Stimulated activated CD8-positive, alpha-beta memory T cell treated with anti-CD3 and anti-CD28 coated beads, Interleukin-7, amount 100 ng/mL, for 48 hours (primary cell): ENCODE measurements around the gene CAPN7.

Experiments used
- DNase-seq, 2 donors: peaks; one replicate each; pipeline ENCODE4 v3.0.0-alpha.2; 2020; ENCODE audit warnings: low read depth in 1 of 2; ENCODE audit errors: extremely low read depth in 1 of 2

Gene CAPN7

DNA sequence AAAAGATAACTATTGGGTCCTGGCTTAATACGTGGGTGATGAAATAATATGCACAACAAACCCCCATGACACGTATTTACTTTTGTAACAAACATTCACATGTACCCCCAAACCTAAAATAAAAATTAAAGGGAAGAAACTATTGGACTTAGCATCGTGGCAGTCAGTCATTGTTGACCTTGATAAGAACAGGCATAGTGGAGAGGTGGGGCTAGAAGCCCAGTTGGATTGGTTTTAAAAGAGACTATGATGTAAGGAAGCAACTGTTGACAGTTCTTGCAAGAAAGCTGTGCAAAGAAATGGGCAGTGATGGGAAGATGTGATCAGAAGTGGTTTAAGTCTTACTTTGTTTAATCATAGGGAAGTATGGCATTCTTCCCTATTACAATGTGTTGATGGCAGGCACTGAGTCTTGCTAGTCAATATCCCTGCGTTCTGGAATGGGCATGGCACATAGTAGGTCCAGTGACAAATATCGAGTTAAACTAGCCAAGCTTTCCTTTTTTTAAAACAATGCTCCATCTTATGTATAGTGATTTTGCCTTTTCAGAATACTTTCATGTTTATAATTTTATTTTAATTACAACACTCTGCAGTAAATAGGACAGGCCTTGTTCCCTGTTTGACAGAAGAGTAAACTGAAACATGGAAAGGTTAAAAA lies 37.9 kb downstream of the CAPN7 start:
- no peak for DNase-seq

DNA sequence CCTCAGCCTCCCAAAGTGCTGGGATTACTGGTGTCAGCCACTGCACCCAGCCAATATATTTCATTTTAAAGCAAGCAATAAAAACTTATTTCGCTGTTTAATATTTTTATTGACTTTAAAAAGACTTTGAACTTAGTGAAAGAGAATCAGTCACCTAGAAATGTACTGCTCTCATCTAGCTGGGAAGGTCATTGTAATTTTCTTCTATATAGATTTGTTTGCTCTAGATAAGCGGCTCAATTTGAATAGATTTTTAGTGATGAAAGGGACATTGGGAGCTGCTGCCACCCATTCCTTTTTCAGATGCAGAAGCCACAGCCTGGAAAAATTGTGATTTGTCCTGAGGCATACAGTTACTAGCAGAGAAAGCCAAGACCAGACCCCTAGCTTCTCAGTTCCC lies 40.1 kb downstream of the CAPN7 start:
- no peak for DNase-seq

DNA sequence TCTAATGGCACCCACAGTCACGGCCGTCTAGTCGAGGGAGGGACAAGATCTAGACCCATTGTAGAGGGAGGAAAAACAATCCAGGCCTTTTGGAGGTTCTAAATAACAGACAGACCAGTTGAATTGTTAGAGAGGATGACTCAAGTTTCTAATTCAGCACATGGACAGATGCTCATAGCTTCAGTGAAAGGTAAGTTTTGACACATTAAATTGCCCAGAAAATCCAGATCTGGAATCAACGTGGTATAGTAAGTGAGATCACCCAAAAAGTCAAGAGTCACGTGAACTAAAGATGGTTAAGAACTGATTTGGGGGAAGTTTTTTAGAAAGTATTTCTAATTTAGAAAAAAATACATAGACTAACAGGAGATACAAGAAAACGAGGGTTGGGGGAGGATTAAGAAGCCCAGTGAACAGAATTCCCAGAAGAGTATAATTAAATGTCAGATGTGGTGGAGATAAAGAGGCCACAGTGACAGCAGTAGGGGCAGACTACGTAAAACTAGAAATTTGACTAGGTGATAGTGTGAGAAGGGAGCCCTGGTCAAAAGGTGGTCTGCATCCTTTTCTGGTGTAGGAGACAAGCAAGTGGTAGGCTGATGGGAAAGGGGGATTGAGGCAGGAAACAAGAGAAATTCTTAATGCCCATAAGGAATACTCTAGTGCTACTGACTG lies 47.1 kb downstream of the CAPN7 start:
- no peak for DNase-seq

DNA sequence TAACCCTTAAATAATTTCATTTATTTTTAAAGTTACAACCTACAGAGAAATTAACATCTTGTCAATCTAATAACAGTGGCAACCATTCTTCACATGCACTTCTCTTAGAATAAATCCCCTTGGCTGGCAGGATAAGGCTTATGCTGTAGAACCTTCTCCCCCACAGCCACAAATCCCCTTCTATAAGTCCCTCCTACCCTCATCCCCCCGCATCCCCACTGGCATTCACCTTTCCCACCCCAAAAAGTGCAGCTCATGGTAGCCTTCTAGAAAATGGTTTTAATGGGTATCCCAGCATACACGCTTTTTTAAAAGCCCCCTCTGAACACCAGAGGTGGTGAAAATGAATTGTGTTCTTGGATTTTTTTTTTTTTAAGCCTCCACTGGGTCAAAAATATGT lies 49.2 kb downstream of the CAPN7 start:
- DNase-seq = no peak

DNA sequence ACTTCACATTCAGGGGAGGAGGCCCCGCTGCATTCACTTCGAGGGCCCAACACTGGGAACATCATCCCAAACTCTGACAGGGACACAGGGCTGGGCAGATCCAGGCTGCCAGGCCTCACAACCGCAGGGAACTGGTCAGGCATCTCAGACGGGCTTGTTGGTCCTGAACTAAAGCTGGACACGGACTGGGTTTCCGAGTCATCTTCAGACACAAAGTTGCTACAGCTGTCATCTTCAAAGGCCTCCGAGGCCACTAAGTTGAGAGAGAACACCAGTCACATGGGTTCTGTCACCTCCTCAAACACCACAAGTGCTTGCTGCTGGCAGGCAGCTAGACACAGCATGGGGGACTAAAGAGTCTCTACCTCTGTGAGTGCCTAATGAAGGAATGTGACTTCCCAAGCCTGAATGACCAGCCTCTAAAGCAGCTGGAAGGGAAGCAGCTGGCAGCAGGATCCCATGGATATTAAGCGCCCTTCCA lies 50.9 kb downstream of the CAPN7 start:
- DNase-seq = no peak

DNA sequence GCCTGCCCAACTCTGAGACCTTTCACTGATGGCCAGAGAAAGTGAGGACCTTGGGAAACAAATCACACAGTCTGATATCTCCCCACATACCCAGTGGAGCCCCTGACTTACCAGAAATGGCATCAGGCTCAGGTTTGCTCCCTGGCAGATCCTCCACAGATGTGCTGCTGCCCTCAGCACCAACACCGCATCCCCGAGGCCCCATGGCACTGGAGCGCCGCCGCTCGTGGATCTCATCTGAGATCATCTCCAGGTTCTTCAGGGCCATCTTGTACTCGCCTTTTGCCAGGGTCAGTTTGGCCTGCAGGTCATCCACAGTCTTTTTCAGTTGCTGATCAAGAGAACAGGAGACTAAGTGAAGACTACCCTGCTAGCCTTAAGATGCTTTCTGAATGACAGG lies 52.7 kb downstream of the CAPN7 start:
- no peak for DNase-seq

DNA sequence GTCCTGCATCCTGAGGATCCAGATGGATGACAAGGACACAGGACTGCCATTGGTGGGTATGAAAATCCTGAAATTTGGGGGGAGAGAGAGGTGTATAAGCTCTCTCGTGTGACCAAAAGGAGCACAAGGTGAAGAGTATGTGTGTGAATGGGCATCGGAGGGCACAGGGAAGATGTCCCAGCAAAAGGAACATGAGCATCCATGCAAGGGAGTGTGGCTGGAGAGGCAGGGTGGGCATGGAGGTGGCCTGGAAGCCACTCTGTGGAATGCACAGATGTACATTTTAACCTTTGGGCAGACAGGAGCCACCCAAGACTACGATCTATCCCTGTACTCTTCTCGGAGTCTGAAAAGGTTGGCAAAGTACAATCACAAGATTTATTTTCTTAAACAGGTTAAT lies 54.5 kb downstream of the CAPN7 start:
- no peak for DNase-seq

DNA sequence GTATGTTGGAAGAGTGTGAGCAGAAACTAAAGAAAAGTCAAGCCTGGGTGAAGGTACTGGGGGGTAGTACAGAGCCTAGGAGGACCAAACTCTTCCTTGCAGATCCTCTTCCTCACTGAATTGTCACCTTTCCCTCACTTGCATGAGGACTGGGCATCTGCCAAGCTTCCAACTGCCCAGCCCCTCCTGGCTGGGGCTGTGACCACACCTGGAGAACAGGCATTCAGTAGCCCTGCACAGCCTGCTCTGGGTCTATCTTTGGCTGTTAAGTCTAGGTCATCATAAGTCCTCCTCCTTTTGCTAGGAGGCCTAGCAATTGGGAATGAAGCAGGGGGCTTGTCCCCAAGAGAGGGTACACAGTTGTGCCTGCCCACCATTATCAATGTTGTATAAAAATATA lies 55.2 kb downstream of the CAPN7 start:
- no peak for DNase-seq

DNA sequence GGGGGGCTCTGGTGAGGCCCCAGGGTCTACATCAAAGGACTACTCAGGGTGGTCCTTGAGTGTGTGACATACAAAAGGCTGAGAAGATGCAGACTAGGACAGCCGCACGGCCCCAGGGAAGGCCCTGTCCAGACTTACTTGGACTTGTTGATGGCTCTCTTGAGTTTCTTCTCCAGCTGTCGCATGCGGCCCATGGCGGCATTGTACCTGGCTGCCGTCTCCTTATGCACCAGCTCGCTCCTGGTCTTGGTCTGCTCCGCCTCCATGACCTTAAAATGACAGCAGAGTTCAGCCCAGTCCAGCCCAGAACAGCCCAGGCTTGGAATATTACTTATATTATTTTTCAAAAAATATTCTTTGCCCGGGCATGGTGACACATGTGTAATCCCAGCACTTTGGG lies 56.0 kb downstream of the CAPN7 start:
- no peak for DNase-seq

DNA sequence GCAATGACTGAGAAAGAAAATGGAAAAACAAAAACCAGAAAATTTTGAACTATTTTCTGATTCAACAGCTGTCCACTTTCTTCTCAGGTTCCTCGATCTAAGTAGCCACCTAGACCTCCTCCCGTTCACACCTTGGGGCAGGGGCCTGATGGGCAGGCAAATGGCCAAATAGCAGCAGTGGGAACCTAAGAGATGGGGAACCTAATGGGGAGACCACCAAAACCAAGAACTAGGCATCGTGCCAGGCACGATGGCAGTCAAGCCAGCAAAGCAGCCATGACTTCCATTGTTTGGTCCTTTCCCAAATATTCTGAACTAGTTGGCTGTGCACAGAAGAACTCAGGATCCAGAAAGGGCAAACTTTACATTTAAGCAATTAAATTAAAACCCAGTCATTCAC lies 57.1 kb downstream of the CAPN7 start:
- no peak for DNase-seq

DNA sequence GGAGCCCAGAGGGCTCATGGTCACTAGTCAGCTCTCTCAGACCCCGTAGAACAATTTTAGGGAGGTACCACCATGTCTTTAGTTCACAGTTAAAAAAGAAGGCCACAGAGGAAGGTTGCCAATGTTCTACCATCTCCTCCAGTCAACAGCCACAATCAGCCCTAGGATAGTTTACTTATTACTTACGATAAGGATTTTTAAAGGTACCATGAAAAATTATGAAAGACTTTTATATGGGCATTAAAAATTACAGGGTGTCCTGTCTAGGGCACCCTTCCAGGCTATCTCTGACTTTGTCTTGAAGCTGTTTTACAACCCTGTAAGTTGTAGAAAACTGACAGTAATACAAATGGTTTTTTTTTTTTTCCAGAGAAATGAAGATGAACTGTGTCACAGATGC lies 57.9 kb downstream of the CAPN7 start:
- DNase-seq = no peak

DNA sequence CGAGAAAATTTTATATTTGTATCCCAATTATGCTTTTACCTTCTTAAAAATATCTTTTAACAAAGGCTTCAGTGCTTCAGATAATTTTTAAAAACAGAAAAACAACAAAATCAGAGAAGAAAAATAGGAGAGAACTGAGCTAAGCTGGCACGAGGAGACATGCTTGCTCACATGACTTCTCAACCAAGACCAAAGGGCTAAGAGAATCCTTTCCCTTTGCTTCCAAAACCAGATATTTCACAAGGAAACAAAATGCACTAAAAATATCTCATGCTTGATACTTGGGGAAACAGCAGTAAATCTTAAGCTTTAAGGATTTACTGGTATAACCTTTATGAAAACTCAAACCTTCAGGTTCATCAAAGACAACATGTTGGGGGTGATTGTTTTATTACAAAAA lies 58.4 kb downstream of the CAPN7 start:
- DNase-seq = no peak

DNA sequence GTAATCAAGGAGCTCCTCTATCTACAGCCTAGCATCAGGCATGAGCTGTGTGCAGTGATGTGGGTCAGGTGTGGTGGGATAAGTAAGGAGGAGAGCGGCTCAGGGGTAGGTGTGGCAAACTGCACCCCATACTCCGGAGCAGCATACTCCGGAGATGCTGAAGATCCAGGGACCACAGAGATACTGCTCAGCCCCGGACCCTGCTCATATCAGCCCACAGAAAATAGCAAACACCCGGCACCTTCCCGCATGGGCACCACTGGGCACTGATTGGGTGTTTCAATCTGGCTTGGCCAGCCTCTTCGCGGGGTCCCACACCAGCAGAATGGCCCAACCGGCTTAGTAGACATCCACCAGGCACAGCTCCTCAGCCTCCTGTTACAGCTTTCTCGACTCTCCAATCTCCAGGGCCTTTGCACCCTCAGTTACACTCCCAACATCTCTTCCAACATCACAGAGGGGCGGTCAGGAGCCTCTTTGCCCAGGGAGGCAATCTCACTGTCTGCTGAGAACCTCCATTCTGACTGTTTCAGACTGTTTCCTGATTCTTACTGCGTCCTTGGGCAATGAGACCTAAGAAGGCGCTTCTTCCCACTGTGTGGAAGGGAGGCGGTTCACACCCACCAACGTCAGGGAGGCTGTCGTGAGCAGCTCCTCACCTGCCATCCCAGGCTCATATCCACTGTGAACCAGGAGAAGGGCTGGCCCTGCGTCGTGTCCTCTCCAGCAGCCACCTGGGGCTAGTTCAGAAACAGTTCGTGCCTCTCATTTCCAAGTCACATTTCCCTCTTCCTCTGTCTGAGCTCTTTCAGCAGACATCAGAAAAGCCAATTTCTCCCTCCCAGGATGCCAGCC lies 59.8 kb downstream of the CAPN7 start:
- no peak for DNase-seq

DNA sequence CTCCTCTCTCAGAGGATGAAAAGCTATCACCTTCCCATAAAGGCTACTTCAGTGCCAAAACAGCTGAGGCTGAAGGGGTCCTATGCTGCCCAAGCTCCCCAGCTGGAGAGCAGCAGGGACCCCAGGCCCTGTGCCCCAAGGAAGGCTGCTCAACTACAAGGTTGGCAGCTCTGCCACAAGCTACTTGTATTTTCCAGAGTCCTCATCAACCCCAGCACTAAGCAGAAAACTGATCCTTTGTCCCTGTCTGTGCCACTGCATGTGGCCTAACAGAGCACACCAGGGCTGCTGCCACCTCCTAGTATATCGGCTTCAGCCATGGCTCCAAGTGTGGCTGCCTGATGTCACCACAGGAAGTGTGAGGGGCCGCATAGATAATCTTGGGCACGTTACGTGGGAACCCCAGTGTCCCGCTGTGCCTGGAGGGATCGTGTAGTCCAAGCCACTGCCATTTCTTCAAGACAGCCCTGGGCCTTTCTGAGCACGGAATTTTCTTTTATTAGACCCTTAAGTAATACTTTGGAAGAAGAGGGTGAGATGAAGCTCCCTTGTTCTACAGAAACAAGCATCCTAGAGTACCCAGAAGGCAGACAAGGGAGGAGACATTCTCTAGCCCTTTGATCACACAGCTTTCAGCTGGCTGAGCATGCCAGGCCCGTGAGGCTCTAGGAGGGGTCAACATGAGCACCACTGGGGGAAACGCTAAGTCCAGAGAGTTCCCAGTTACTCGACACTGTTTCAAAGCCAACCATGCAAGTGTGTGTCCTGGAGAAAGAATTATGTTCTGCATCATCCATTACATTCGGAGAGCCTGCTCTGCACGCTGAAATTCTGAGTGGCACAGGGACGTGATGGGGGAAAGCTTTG lies 60.7 kb downstream of the CAPN7 start:
- DNase-seq = no peak

DNA sequence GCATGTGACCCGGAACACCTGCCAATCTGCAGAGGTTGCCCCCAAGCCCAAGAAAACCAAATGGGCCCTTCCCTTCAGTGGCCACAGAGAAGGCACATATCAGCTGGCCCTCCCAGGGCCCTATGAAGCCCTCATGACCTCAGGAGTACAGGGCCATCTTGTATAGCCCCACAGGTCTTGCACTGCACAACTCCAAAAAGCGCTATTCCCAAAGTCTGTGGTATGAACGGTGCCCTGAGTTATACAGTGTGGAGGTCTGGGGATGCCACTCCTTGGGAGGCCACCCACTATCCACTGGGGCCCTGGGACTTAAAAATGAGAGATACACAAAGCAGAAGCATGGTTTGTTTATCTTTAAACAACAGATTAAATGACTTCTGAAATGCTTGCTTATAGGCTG lies 61.5 kb downstream of the CAPN7 start:
- no peak for DNase-seq

DNA sequence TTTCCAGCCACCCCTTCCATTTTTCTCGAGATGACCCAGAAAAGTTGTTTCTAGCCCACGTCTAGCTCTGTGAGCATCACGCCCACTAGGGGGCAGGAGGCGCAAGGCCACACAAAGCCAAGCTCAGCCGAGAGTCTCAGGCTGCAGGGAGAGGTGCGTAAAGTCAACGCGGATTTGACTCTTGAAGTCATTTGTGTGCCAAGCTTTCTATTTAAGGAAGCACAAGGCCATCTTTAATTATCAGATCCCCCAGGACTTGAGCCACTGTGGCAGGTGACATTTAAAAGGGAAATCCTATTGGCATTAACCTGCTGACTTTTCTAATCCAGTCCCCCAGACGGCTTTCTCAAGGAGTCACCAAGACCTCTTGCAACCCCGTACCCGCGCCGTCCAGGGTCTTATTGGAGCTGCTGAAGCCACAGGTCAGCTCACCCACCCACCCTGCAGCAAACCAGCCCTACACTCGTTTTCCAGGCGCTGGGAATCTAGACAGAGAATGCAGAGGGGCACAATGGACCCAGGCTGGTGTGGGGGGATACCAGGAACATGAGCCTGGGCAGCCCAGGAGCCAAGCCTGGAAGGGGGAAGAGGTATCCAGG lies 62.1 kb downstream of the CAPN7 start:
- DNase-seq = peak; percentile 50 to 74

DNA sequence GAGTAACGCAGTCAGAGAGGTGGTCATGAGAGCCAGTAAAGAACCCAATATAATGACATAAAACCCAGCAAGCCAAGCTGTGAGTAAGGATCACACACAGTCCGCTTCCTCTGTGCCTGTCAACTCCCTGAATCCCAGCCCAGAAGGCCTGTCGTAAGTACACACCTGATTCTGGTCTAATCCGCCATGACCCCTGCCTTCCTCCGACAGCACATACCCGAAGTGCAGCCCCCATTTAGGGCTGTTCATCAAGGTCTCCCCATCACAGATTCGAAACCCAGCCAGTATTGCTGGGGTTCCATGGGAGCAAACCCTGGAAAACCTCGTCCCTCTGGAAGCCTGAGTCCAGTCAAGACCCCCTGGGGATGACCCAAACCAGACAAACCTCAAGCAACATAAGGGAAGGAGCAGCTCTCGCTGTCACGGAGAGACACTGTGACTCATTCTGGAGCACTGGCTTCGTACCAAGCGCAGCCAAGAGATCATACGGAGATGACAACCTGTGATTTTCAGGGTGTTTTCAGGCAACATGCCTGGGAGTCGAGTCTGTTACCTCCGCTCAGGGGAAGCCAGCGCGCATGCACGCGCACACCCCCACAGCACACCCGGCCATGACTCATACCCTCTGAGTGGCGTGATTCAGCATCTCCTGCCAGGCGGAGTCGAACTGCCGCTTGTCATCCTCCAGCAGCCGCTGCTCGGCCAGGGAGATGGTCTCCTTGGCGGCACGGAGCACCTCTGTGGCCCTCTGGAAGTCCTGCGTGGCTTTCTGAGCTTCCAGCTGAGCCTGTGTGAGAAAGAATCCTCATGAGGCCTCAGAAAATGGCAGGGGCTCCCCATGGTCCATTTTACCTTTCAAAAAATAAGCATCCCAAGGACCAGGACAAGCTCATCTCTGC lies 63.3 kb downstream of the CAPN7 start:
- DNase-seq = peak; percentile 77 to 86

DNA sequence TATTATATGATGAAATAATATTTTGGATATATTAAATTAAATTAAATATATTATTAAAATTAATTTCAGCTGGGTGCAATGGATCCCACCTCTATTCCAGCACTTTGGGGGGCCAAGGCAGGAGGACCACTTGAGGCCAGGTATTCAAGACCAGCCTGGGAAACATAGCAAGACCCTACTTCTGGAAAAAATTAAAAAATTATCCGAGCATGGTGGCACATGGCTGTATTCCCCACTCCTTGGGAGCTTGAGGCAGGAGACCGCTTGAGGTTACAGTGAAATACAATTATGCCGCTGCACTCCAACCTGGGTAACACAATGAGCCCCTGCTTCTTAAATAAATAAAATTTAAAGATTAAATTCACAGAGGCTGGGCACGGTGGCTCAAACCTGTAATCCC lies 65.0 kb downstream of the CAPN7 start:
- no peak for DNase-seq

DNA sequence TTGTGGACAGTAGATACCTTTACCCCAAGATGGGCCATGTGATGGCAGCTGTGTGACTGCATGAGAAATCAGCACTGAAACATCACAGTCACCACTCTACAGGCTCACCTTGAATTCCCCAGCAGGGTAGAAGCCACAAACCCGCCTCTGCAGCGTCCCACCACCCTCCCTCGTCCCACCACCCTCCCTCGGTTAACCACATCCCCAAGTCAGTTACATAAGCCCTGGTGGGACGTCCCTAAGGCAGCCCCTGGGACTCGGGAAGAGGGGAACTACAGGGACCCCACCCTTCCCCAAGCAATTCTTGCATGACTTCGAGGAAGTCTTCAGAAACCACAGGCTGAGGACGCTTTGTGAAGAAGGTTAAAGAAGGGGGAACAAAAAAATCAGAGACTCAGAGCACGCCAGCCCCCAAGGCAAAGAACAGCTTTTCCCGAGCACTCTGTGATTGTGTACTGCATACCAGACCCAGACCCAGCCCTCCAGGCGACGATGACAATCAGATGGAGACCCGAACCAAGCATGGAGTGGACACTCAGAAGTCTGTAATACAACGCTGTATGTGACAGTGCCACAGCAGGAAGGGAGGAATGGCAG lies 65.8 kb downstream of the CAPN7 start:
- peak; percentile 57 to 74 for DNase-seq
